GM18498 (cell line): ENCODE measurements around the gene TP73.
"Not testable (repeated sequence)": the region's sequence is repeated elsewhere in the genome, so short reads cannot be mapped to it uniquely, and the experiment has no call there.

Experiments
- ATAC-seq: cut with Tn5 transposase; IDR thresholded peaks from one replicate; pipeline ENCODE4 v1.9.1; 2021; ENCODE audit warnings: mild to moderate bottlenecking, moderate library complexity; ENCODE audit not compliant: unreplicated experiment

TP73 gene

GRCh38 chr1:3724416-3725030 lies 72.2 kb downstream of the TP73 start:
- not testable (repeated sequence) for ATAC-seq

GRCh38 chr1:3725366-3725765 lies 73.0 kb downstream of the TP73 start:
- ATAC-seq, result no peak

GRCh38 chr1:3727042-3727824 lies 74.9 kb downstream of the TP73 start:
- ATAC-seq, result no peak

GRCh38 chr1:3727825-3728776 lies 75.8 kb downstream of the TP73 start:
- no peak for ATAC-seq

- ATAC-seq, result no peak
Observed at GRCh38 chr1:3729594-3730542, 77.6 kb downstream of the TP73 start.

GRCh38 chr1:3730543-3731247 lies 78.4 kb downstream of the TP73 start:
- no peak for ATAC-seq

GRCh38 chr1:3731583-3732433 lies 79.5 kb downstream of the TP73 start:
- ATAC-seq, result no peak

GRCh38 chr1:3732434-3733093 lies 80.2 kb downstream of the TP73 start:
- ATAC-seq, result no peak

GRCh38 chr1:3733094-3733882 lies 81.0 kb downstream of the TP73 start:
- ATAC-seq, result no peak

GRCh38 chr1:3733883-3734589 lies 81.7 kb downstream of the TP73 start:
- ATAC-seq, result no peak

GRCh38 chr1:3734602-3735001 lies 82.3 kb downstream of the TP73 start:
- no peak for ATAC-seq

GRCh38 chr1:3735027-3735681 lies 82.8 kb downstream of the TP73 start:
- no peak for ATAC-seq

- no peak for ATAC-seq
Observed at GRCh38 chr1:3735688-3736087, 83.4 kb downstream of the TP73 start.

- no peak for ATAC-seq
Observed at GRCh38 chr1:3736131-3736561, 83.8 kb downstream of the TP73 start.

- ATAC-seq, result no peak
Observed at GRCh38 chr1:3736708-3737107, 84.4 kb downstream of the TP73 start.

GRCh38 chr1:3738943-3739342 lies 86.6 kb downstream of the TP73 start:
- ATAC-seq, result no peak
